ENCODE results near the gene PHLDB1.

The PHLDB1 gene

DNA sequence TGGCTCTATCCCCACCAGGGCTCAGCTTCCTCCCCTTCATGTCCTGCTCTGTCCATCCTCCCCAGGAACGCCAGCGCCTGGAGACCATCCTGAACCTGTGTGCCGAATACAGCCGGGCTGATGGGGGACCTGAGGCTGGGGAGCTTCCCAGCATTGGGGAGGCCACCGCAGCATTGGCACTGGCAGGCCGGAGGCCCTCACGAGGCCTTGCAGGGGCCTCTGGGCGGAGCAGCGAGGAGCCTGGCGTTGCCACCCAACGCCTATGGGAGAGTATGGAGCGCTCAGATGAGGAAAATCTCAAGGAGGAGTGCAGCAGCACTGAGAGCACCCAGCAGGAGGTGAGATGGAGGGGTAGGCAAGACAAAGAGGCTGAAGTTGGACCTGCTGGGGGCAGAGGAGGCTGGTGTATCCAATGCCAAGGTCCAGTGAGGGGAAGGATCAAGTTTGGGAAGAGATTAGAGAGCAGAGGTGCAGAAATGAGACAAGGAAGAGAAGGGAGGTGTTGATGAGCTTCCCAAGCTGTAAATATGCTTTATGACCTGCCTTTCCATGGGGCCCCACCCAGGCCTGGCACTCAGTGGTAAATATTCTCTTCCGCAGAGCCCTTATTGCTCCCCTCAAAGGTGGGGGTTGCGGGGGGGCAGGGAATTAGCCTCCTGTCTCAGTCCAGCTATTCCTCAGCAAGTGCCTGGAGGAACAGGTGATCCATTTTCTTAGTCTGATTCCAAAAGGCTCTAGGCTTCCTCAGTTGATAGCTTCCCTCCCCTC lies 23.9 kb downstream of the PHLDB1 start:
- Histone ChIP-seq H3K4me1 (ENCODE audit: control insufficient read depth, low read length) (no peaks in the 10 kb centered on the region), H3K9me3 (ENCODE audit: control insufficient read depth, insufficient read depth, low read length) (no peaks in the 10 kb centered on the region), H3K4me2 (ENCODE audit: low read length) (no peak overlapping the region), H3K36me3 (ENCODE audit: control insufficient read depth, low read length) (no peaks in the 10 kb centered on the region), H3K4me3 (ENCODE audit: low read length) (no peak overlapping the region), H3F3A (ENCODE audit: control insufficient read depth, insufficient read depth) (no peaks in the 10 kb centered on the region), H3K9me2 (replicated peaks; ENCODE audit: control insufficient read depth, low read length) (no peaks in the 10 kb centered on the region), H3K79me2 (ENCODE audit: control insufficient read depth, low read length) (no peaks in the 10 kb centered on the region), H4K20me1 (ENCODE audit: control insufficient read depth, insufficient read depth, low read depth, low read length) (no peaks in the 10 kb centered on the region), H3K27ac (ENCODE audit: low read depth, low read length) (no peak overlapping the region), H3K27me3 (ENCODE audit: control insufficient read depth, low read length) (peaks cover 11% of the 10 kb centered on the region)
- TF ChIP-seq, protein P1, sequence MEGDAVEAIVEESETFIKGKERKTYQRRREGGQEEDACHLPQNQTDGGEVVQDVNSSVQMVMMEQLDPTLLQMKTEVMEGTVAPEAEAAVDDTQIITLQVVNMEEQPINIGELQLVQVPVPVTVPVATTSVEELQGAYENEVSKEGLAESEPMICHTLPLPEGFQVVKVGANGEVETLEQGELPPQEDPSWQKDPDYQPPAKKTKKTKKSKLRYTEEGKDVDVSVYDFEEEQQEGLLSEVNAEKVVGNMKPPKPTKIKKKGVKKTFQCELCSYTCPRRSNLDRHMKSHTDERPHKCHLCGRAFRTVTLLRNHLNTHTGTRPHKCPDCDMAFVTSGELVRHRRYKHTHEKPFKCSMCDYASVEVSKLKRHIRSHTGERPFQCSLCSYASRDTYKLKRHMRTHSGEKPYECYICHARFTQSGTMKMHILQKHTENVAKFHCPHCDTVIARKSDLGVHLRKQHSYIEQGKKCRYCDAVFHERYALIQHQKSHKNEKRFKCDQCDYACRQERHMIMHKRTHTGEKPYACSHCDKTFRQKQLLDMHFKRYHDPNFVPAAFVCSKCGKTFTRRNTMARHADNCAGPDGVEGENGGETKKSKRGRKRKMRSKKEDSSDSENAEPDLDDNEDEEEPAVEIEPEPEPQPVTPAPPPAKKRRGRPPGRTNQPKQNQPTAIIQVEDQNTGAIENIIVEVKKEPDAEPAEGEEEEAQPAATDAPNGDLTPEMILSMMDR (IDR thresholded peaks at IDR 0.05; ENCODE audit: low read depth, low read length, poor library complexity, severe bottlenecking): no peak

DNA sequence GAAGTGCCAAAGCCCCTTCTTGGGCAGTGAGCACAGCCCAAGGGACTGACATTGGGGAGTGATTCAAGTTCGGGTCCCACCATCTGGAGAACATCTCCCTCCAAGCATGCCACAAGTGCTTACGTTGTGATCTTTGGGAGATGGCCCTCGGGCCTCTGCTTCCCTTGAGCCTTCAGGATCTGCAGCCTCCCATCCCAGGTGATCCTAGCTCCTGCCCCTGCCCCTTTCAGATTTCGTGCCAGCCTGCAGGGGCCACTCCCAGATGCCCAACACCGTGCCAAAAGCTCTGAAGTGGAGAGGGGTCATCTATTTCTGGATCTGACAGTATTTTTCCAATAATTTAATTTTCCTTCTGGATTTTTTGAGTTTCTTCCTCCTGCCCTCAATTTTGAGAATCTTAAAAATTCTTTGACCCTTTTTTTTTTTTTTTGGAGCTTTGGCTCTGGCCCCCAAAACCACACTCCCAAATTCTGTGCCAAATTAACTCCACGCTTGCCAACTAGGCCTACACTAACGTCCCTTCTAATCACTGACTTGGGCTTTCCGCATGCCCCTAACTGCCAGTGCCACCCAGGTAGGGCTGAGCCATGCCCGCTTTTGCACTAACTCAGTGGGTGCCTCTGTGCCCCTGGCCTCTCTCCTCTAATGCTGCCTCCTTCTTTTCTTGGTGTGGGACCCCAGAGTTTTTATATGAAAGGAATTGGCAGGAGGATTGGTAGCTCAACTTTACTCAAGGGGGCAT lies 25.3 kb downstream of the PHLDB1 start:
- Histone ChIP-seq H3K4me1 (ENCODE audit: control insufficient read depth, low read length) (no peaks in the 10 kb centered on the region), H3K4me3 (ENCODE audit: low read length) (no peak overlapping the region), H3F3A (ENCODE audit: control insufficient read depth, insufficient read depth) (no peaks in the 10 kb centered on the region), H3K36me3 (ENCODE audit: control insufficient read depth, low read length) (no peaks in the 10 kb centered on the region), H3K9me2 (replicated peaks; ENCODE audit: control insufficient read depth, low read length) (no peaks in the 10 kb centered on the region), H3K27ac (ENCODE audit: low read depth, low read length) (no peak overlapping the region), H3K4me2 (ENCODE audit: low read length) (no peak overlapping the region), H4K20me1 (ENCODE audit: control insufficient read depth, insufficient read depth, low read depth, low read length) (no peaks in the 10 kb centered on the region), H3K27me3 (ENCODE audit: control insufficient read depth, low read length) (peaks cover 14% of the 10 kb centered on the region), H3K9me3 (ENCODE audit: control insufficient read depth, insufficient read depth, low read length) (no peaks in the 10 kb centered on the region), H3K79me2 (ENCODE audit: control insufficient read depth, low read length) (no peaks in the 10 kb centered on the region)
- TF ChIP-seq, protein P1 (IDR thresholded peaks at IDR 0.05; ENCODE audit: low read depth, low read length, poor library complexity, severe bottlenecking): no peak
- TF ChIP-seq EZH2phosphoT487 (IDR thresholded peaks at IDR 0.05; ENCODE audit: borderline replicate concordance, low read length): no peak

DNA sequence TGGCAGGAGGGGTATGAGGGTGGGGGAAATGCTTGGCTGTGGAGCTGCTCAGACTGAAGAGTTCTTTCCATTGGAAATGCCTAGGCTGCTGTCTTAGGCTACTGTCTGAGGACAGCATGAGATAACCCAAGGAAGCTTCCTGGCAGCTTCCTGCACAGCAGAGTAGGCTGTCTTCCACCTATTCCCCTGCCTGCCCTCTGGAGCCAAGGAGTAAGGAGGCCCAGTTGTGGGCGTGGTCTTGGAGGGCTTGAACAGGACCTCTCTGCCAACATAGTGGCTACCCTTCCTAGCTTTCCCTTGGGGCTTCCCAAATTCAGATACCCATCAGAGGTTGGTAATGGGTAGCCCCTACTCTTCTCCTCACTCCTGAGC lies 25.9 kb downstream of the PHLDB1 start:
- no peaks in the 10 kb centered on the region for H3K9me2 ChIP-seq (replicated peaks; ENCODE audit: control insufficient read depth, low read length)
- no peaks in the 10 kb centered on the region for H3K36me3 ChIP-seq (ENCODE audit: control insufficient read depth, low read length)
- no peaks in the 10 kb centered on the region for H3K79me2 ChIP-seq (ENCODE audit: control insufficient read depth, low read length)
- TF ChIP-seq, protein P1 (IDR thresholded peaks at IDR 0.05; ENCODE audit: low read depth, low read length, poor library complexity, severe bottlenecking): no peak
- TF ChIP-seq EZH2phosphoT487 (IDR thresholded peaks at IDR 0.05; ENCODE audit: borderline replicate concordance, low read length): no peak
- H3K27ac ChIP-seq (ENCODE audit: low read depth, low read length): no peak overlapping the region
- H3K9me3 ChIP-seq (ENCODE audit: control insufficient read depth, insufficient read depth, low read length): no peaks in the 10 kb centered on the region
- no peaks in the 10 kb centered on the region for H4K20me1 ChIP-seq (ENCODE audit: control insufficient read depth, insufficient read depth, low read depth, low read length)
- no peak overlapping the region for H3K4me3 ChIP-seq (ENCODE audit: low read length)
- H3K4me1 ChIP-seq (ENCODE audit: control insufficient read depth, low read length): no peaks in the 10 kb centered on the region
- no peaks in the 10 kb centered on the region for H3F3A ChIP-seq (ENCODE audit: control insufficient read depth, insufficient read depth)
- H3K27me3 ChIP-seq (ENCODE audit: control insufficient read depth, low read length): peaks cover 14% of the 10 kb centered on the region
- H3K4me2 ChIP-seq (ENCODE audit: low read length): no peak overlapping the region
